ENCODE measurements around the gene KMT2C. TPM values are rescaled to one million over a fixed set of nuclear protein-coding genes. Genes with fewer than 3 reads are reported as not detected.
"Not testable (repeated sequence)": the region's sequence is repeated elsewhere in the genome, so short reads cannot be mapped to it uniquely, and the experiment has no call there.

The KMT2C gene
- total RNA-seq, 2 experiments from 2014 or later = 34.2 to 38.2 TPM

DNA sequence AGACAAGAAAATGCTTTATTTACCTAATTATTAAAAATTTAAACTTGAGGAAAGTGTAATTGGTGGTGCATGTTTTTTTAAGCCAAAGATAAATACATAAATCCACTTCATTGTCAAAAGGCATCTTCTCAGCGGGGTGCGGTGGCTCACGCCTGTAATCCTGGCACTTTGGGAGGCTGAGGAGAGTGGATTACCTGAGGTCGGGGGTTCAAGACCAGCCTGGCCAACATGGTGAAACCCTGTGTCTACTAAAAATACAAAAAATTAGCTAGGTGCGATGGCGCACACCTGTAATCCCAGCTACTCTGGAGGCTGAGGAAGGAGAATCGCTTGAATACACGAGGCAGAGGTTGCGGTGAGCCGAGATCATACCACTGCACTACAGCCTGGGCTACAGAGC is 3.1 kb downstream of the KMT2C start:
- not testable (repeated sequence) for H3K27me3 Mint-ChIP-seq, H3K27ac Mint-ChIP-seq, DNase-seq, H3K36me3 Mint-ChIP-seq, H3K9me3 Mint-ChIP-seq
- Mint-ChIP-seq H3K4me1 (peaks cover 50% of the 10 kb centered on the region), H3K4me3 (peak overlapping the region; percentile 91)

DNA sequence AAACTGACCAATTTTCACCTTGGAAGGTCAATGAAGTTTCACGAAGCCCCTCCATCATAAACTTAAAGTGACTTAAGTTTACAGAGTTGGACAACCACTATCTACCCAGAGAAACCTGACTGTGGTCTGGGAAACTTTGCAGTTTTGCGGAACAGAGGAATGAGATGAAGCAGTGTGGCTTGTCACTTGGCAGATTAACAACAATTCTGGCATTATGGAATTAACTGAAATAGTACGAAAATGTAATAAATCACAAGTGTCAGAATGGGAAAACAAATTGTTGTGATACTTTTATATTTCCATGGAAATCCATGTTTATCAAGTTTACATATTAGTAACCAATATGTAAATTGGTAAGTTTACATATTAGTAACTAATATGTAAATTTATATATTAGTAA is 4.9 kb downstream of the KMT2C start:
- no peak overlapping the region for H3K4me3 Mint-ChIP-seq
- H3K27ac Mint-ChIP-seq = no peak overlapping the region
- peaks cover 8% of the 10 kb centered on the region for H3K36me3 Mint-ChIP-seq
- H3K9me3 Mint-ChIP-seq = no peaks in the 10 kb centered on the region
- H3K27me3 Mint-ChIP-seq = no peaks in the 10 kb centered on the region
- DNase-seq = no peak
- H3K4me1 Mint-ChIP-seq = peaks cover 55% of the 10 kb centered on the region

DNA sequence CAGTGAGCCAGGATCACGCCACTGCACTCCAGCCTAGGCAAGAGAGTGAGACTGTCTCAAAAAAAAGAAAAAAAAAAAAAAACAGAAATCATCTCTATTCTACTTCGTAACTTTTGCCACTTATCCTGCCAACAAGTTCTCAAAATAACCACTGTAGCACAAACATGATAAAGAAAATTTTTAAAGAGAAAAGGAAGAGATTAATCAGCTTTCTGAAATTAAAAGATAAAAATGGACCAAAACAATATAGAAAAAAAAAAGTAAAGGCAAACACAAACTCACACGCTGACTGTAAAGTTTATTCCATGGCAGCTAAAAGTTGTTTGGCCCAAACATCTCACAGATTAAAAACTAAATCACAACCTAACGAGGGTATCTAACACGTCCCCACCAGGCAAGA is 5.7 kb downstream of the KMT2C start:
- not testable (repeated sequence) for H3K27me3 Mint-ChIP-seq, DNase-seq, H3K9me3 Mint-ChIP-seq, H3K27ac Mint-ChIP-seq, H3K4me3 Mint-ChIP-seq
- peaks cover 61% of the 10 kb centered on the region for H3K4me1 Mint-ChIP-seq
- H3K36me3 Mint-ChIP-seq = peaks cover 12% of the 10 kb centered on the region

DNA sequence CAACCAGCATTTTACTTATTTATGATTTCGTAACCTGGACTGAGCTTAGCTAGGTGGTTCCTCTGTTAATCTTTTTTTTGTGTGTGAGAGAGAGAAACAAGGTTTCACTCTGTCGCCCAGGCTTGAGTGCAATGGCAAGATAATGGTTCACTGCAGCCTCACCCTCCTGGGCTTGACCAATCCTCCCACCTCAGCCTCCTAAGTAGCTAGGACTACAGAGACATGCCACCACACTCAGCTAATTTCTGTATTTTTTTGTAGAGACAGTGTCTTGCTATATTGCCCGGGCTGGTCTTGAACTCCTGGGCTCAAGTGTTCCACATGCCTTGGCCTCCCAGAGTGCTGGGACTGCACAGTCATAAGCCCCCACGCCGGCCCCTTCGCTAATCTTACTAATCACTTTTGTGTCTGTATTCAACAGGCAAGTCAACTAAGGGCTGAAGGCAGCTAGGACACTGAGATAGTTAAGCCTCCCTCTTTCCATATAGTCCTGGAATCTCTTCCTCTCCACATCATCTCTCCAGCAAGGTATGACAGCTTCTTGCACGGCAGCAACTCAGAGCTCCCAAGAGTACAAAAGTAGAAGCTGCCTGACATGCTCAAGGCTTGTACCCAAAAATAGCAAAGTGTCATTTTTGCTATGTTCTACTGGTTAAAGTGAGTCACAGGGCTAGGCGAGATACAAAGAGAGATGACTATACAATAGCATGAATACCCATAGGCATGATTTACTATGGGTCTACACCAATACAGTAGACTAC is 11.3 kb downstream of the KMT2C start:
- DNase-seq = no peak
- peaks cover 25% of the 10 kb centered on the region for H3K9me3 Mint-ChIP-seq
- no peak overlapping the region for H3K4me3 Mint-ChIP-seq
- no peaks in the 10 kb centered on the region for H3K27me3 Mint-ChIP-seq
- H3K36me3 Mint-ChIP-seq = peaks cover 42% of the 10 kb centered on the region
- peaks cover 52% of the 10 kb centered on the region for H3K4me1 Mint-ChIP-seq
- H3K27ac Mint-ChIP-seq = peak overlapping the region; percentile 28

DNA sequence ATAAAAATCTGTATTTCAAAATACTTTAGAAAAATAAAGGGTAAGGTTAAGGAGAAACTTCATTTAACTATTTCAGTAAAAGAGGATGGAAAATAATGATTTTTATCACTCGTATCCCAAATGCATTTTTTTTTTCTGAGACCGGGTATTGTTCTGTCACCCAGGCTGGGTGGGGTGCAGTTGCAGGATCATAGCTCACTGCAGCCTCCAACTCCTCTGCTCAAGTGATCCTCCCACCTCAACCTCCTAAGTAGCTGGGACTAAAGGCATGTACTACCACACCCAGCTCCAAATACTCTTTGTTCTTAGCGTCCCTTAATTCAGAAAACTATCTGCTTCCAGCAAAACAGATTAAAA is 11.8 kb downstream of the KMT2C start:
- Mint-ChIP-seq H3K36me3 (peaks cover 45% of the 10 kb centered on the region), H3K27ac (no peak overlapping the region)

DNA sequence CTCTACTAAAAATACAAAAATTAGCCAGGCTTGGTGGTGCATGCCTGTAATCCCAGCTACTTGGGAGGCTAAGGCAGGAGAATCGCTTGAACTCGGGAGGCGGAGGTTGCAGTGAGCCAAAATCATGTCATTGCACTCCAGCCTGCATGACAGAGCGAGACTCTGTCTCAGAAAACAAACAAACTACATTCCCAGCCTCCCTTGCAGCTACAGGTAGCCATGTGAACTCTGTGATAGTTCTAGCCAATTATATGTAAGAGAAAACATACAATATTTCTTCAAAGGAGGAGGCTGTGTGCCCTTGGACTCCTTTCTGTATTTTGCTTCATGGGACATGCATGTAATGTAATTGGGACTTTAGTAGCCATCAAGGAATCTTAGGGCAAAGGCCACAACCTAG is 12.6 kb downstream of the KMT2C start:
- H3K27me3 Mint-ChIP-seq, H3K27ac Mint-ChIP-seq, H3K4me3 Mint-ChIP-seq, DNase-seq: not testable (repeated sequence)
- peaks cover 49% of the 10 kb centered on the region for H3K36me3 Mint-ChIP-seq
- H3K9me3 Mint-ChIP-seq = peaks cover 25% of the 10 kb centered on the region
- H3K4me1 Mint-ChIP-seq = peaks cover 49% of the 10 kb centered on the region

More for the DNA sequence above, 11.8 kb downstream of the KMT2C start:
- Mint-ChIP-seq H3K4me3 (no peak overlapping the region), H3K9me3 (peaks cover 25% of the 10 kb centered on the region), H3K4me1 (peaks cover 54% of the 10 kb centered on the region), H3K27me3 (no peaks in the 10 kb centered on the region)
- DNase-seq = no peak

DNA sequence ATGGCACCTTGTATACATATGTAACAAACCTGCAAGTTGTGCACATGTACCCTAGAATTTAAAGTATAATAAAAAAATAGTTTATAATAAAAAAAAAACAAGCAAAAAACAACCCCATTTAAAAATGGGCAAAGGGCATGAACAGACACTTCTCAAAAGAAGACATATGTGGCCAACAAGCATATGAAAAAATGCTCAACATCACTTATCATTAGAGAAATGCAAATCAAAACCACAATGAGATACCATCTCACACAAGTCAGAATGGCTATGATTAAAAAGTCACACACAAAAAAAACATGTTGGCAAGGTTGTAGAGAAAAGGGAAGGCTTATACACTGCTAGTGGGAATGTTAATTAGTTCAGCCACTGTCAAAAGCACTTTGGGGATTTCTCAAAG is 14.9 kb downstream of the KMT2C start:
- peaks cover 48% of the 10 kb centered on the region for H3K36me3 Mint-ChIP-seq
- H3K27me3 Mint-ChIP-seq, H3K4me3 Mint-ChIP-seq, DNase-seq, H3K27ac Mint-ChIP-seq: not testable (repeated sequence)
- H3K4me1 Mint-ChIP-seq = peaks cover 36% of the 10 kb centered on the region
- H3K9me3 Mint-ChIP-seq = peaks cover 27% of the 10 kb centered on the region

DNA sequence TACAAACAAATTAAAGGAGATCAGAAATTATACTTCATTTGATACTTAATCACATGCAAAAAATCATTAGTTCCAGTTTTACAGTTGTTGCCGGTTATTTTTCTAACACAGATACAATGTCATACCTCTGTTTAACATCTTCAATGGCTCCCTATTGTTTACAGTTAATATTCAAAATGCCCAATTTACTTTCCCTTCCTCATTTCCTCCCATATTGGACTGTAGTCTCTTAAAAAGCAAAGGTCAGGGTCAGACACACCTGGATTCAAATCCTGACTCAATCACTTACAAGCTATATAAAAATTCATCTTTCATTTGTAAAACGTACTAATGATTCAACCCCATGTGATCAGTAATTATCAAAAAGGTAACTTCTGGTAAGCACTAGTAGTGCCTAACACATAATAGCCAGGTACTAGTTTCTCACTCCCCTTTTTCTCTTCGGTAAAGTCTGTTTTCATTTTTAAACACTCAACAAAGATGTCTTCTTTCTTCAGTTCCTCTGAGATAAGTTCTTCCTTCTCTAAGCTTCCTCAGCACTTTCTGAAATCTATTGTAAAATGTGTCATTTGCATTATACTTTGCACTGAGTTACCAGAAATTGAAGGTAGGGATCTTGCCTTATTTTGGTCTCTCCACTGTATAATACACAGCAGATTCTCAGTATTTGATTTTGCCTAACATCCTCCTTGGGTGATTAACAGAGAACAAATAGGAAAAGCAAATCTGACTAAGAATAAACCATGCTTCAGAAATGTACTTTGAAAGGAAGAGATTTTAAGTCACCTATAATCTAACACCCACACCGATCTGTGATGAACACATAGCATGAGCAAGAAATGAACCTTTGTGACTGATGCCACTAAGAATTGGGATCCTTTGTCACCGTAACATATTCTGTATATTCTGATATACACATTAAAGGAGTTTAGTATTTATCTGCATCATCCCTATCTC is 16.1 kb downstream of the KMT2C start:
- Mint-ChIP-seq H3K27me3 (no peaks in the 10 kb centered on the region), H3K4me3 (no peak overlapping the region), H3K27ac (peak overlapping the region; percentile 41), H3K4me1 (peaks cover 26% of the 10 kb centered on the region), H3K36me3 (peaks cover 44% of the 10 kb centered on the region), H3K9me3 (peaks cover 24% of the 10 kb centered on the region)
- no peak for DNase-seq

DNA sequence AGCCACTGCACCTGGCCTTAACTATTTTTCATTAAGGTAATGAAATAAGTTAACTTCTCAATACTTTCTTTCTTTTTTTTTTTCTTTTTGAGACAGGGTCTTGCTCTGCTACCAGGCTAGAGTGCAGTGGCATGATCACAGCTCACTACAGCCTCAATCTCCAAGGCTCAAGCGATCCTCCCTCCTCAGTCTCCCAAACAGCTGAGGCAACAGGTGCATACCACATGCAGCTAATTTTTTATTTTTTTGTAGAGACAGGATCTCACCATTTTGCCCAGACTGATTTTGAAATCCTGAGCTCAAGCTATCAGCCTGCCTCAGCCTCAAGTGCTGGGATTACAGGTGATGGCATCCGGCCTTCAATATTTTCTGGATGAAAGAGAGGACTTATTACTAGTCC is 21.0 kb downstream of the KMT2C start:
- no peak for DNase-seq
- Mint-ChIP-seq H3K9me3 (peaks cover 4% of the 10 kb centered on the region), H3K4me1 (peaks cover 24% of the 10 kb centered on the region), H3K27me3 (no peaks in the 10 kb centered on the region), H3K4me3 (no peak overlapping the region), H3K36me3 (peaks cover 18% of the 10 kb centered on the region), H3K27ac (no peak overlapping the region)

DNA sequence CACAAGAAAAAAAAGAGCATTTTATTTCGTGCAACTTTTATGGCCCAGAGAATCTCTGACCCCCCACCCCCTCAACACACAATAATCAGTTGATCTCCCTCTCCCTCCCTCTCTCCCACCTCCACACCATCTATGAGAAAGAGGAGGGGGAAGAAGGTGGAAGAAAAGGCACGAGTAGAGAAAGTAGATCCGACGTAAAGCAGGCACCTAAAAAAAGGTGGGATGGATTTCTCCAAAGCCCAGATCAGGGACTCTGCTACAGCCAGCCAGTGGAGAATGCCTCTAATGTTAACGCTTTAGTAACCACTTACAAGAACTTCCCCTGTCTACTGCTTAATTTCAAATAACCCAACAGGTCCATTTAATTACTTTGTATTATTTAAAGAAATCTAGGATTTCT is 24.4 kb downstream of the KMT2C start:
- no peak overlapping the region for H3K27ac Mint-ChIP-seq
- H3K4me1 Mint-ChIP-seq = peaks cover 18% of the 10 kb centered on the region
- H3K27me3 Mint-ChIP-seq = no peaks in the 10 kb centered on the region
- H3K9me3 Mint-ChIP-seq = peaks cover 7% of the 10 kb centered on the region
- H3K36me3 Mint-ChIP-seq = peaks cover 10% of the 10 kb centered on the region
- DNase-seq = no peak
- no peak overlapping the region for H3K4me3 Mint-ChIP-seq

DNA sequence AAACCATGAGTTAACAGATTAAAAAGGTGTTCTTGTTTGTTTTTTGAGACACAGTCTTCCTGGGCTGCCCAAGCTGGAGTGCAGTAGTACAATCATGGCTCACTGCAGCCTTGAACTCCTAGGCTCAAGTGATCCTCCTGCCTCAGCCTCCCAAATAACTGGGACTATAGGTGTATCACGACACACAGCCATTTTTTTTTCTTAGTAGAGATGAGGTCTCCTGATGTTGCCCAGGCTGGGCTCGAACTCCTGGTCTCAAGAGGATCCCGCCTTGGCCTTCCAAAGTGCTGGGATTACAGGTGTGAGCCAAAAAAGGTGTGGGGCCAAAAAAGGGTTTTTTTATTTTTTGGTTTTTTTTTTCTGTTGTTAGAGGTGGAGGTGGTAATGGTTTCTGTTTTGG is 29.3 kb downstream of the KMT2C start:
- Mint-ChIP-seq H3K36me3 (peaks cover 13% of the 10 kb centered on the region), H3K4me3 (no peak overlapping the region), H3K27me3 (no peaks in the 10 kb centered on the region)

DNA sequence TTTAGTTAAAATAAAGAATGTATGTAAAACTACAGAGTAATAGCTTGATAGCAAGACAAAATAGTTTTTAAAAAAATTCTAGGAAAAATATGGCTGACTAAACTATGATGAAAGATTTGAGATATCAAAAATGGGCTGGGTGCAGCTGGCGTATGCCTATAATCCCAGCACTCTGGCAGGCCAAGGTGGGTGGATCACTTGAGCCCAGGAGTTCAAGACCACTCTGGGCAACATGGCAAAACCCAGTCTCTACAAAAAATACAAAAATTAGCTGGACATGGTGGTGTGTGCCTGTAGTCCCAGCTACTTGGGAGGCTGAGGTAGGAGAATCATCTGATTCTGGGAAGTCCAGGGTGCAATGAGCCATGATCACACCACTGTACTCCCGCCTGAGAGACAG is 29.8 kb downstream of the KMT2C start:
- H3K27me3 Mint-ChIP-seq, H3K4me1 Mint-ChIP-seq, H3K27ac Mint-ChIP-seq, H3K4me3 Mint-ChIP-seq, DNase-seq: not testable (repeated sequence)
- H3K36me3 Mint-ChIP-seq = peaks cover 13% of the 10 kb centered on the region
- H3K9me3 Mint-ChIP-seq = peaks cover 20% of the 10 kb centered on the region

More for the DNA sequence above, 29.3 kb downstream of the KMT2C start:
- no peak overlapping the region for H3K27ac Mint-ChIP-seq
- DNase-seq = no peak
- peaks cover 7% of the 10 kb centered on the region for H3K4me1 Mint-ChIP-seq
- peaks cover 20% of the 10 kb centered on the region for H3K9me3 Mint-ChIP-seq

DNA sequence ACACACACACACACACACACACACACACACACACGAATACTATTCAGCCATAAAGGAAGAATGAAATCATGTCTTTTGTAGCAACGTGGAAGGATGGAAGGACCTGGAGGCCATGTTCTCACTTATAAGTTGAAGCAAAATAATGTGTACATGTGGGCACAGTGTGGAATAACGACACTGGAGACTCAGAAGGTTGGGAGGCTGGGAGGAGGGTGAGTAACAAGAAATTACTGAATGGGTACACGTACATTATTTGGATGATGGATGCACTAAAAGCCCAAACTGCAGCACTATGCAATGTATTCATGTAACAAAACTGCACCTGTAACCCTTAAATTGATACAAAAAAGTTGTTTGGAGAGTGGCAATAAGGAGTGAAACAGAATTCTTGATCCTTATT is 32.1 kb downstream of the KMT2C start:
- Mint-ChIP-seq H3K4me3 (no peak overlapping the region), H3K27me3 (no peaks in the 10 kb centered on the region), H3K27ac (no peak overlapping the region), H3K9me3 (peaks cover 20% of the 10 kb centered on the region), H3K4me1 (peaks cover 11% of the 10 kb centered on the region), H3K36me3 (peaks cover 13% of the 10 kb centered on the region)
- no peak for DNase-seq

DNA sequence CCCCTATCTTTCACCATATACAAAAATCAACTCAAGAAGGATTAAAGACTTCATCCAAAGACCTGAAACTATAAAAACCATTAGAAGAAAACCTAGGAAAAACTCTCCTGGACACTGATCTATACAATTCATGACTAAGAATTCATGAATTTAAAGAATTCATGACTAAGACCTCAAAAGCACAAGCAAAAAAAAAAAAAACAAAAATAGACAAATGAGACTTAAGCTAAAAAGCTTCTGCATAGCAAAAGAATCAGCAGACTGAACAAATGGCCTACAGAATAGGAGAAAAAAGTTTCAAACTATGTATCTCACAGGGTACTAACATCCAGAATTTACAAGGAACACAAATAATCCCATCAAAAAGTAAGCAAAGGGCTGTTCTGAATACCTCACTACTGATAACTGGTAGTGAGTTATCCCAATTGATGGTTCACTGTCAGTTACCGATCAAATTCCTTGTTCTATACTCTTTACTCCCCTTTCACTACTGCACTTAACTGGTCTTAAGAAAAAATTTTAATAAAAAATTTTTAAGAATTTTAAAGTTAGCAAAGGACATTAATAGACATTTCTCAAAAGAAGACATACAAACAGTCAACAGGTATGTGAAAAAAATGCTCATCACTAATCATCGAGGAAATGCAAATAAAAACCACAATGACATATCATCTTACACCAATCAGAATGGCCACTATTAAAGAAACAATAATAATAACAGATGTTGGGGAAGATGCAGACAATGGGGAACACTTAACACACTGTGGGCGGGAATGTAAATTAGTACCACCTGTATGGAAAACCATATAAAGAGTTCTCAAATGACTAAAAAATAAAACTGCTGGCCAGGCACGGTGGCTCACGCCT is 33.2 kb downstream of the KMT2C start:
- peaks cover 20% of the 10 kb centered on the region for H3K36me3 Mint-ChIP-seq
- H3K27ac Mint-ChIP-seq = no peak overlapping the region
- no peaks in the 10 kb centered on the region for H3K27me3 Mint-ChIP-seq
- peaks cover 15% of the 10 kb centered on the region for H3K4me1 Mint-ChIP-seq
- DNase-seq = no peak
- peaks cover 20% of the 10 kb centered on the region for H3K9me3 Mint-ChIP-seq
- no peak overlapping the region for H3K4me3 Mint-ChIP-seq

DNA sequence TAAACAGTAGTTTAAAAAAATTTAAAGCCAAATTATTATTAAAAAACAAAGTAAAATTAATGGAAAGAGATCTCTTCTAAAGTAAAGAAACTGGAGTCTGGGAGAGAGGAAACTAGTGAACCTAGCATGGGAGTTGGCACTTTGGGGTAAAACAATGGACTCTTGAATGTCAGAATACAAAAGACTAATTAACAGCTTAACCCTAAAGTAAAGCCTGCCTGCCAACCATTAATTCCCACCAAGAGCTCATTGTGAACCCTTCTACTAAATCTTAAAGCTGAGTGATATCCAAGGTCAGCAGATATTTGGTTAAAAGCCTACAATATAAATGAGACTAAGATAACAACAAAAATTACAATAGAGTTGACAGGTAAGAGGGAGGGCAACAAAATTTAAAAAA is 36.5 kb downstream of the KMT2C start:
- H3K27ac Mint-ChIP-seq = no peak overlapping the region

More for the DNA sequence above, 36.5 kb downstream of the KMT2C start:
- Mint-ChIP-seq H3K36me3 (peaks cover 12% of the 10 kb centered on the region), H3K9me3 (peaks cover 4% of the 10 kb centered on the region), H3K4me1 (peaks cover 28% of the 10 kb centered on the region), H3K4me3 (no peak overlapping the region), H3K27me3 (no peaks in the 10 kb centered on the region)
- no peak for DNase-seq
